ENCODE measurements around the gene SPDEF.

SPDEF gene

DNA sequence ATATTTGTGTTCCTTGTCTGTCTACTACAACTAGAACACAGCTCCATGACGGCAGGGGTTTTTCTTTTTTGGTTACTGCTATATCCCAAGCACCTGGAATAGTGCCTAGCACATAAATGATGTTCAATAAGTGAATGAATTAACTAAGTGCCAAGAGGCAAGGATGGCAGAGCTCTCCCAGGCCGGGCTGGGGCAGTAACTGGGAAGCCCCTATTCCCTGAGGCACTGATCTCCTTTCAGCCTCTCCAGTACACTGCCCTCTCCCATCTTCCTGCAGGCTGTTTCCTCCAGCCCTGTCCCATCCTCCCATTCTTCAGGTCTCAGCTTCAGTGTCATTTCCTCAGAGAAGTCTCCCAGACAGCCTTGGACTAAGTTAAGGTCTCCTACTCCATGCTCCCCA is 29.0 kb upstream of the SPDEF start:
- in situ Hi-C loops (cut with MboI; ENCODE audit: low pct_unique_long_range_greater_than_20kb, low sequenced_read_pairs) = no loop called here
- DNase-seq = no peak

DNA sequence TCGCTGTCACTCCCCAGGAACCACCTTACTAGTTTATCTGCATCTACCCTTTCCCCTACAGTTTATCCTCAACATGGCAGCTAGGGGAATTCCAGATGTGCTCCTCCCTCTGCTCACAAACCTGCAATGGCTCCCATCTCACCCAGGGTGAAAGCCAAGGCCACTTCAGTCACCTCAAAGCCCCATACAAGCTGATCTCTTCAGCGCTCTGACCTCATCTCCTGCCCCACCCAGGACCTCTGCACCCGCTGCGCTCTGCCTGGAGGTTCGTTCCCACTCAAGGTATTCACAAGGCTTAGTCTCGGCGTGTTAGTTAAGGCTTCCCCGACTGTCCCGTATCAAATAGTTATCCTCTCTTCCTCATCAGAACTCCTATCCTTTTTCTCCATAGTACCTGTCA is 28.6 kb upstream of the SPDEF start:
- DNase-seq = no peak
- in situ Hi-C loops (cut with MboI; ENCODE audit: low pct_unique_long_range_greater_than_20kb, low sequenced_read_pairs) = no loop called here

DNA sequence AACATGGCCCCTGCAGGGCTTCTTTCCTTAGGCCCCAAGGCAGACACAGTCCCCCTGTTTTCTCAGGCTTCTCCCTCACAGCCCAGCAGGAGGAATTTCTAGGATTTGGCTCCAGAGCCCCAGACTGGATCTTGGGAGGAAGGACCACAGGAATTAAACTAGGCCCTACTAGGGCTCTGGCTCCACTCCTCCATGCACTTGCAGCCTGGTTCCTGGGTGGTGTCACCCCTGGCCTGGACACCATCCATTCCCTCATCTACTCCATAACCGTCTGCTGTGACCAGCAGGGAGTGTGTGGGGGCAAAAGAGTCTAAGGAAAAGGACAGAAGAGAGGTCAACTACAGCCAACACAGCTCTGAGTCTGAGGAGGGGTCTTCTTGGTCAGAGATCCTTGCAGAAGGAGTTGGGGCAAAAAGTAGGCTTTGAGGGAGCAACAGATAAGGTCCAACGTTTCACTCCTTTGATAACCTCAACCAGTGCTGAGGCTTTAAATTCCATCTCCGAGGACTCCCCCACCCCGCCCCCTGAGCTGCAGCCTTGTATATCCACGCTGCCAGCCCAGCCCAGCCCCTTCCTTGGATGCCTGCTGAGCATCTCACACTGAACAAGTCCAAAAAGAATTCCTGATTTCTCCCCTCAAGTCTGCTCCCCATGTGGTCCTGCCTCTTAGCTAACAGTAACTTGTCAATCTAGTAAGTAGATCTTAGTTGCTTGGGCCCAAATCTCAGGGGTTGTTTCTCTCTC is 27.9 kb upstream of the SPDEF start:
- in situ Hi-C loops (cut with MboI; ENCODE audit: low pct_unique_long_range_greater_than_20kb, low sequenced_read_pairs) = no loop called here
- DNase-seq = no peak

DNA sequence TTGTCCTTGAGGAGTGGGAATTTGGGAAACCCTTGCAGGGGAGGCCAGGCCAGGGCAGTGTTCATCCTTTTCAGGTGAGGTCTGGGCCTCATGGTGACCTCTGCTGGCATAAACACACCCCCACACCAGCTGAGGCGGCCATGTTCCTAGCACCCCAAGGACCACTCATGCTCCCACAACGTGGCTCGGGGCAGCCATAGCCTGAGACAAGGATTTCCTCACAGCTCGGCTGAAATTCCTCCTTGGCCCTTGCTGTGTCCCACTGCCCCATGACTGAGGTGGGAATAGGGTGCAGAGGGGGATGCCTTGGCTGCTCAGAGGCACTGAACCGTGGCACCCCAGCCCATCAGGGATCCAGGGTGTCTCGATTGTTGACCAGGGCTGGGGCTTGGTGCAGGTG is 27.3 kb upstream of the SPDEF start:
- in situ Hi-C loops (cut with MboI; ENCODE audit: low pct_unique_long_range_greater_than_20kb, low sequenced_read_pairs) = no loop called here
- peak; percentile 25 for DNase-seq

DNA sequence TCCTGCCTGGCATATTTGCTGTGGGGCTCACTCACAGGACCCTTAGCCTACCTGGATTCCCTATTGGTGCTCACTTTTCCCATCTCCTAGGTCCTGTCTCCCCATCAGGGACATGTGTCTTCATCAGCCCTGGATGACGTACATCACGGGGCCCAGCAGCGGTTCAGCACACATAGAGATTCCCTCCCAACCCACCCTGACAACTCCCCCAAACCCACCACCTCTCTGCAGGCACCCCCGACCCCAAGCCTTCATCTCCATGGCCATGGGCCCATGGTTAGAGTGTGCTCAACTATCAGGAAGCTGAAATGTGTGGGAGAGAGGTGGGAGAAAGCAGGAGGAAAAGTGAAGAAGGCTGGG is 25.4 kb upstream of the SPDEF start:
- in situ Hi-C loops (cut with MboI; ENCODE audit: low pct_unique_long_range_greater_than_20kb, low sequenced_read_pairs) = no loop called here

DNA sequence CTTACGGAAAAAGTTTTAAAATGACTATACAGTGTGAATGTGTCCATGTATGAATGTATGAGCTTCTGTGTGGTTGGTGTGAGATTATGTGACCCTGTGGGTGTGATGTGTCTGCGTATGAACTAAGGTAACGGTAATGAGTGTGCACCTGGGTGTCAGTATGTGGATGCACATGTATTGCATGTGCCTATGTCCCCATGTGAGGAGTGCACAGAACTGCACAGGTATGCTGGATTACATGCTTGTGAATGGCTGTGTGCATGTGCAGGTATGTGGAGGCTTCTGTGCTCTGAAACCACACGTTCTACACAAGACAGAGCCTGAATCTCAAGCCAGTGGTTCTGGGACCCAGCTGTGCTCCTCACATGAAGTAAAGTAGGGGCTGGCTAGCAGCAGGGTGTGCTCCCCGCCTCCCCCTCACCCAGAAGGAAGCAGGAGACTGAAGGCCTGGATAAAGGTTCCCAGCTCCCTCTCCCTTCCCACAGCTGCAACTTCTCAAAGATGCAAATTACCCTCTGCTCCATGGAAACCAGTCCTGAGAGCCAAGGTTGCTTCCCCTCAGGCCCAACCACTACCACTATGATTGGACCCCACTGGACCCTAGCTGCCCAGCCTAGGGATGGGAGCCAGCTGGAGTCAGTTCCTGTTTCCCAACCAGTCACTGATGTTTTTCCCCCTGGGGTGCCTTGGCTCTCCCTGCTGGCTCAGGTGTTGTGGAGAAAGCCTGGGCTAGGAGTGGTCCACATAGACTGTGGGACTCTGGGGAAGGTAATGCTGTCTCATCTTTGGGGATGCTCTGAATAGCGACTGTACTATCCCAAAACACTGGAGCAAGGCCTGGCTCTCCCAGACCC is 24.8 kb upstream of the SPDEF start:
- in situ Hi-C loops (cut with MboI; ENCODE audit: low pct_unique_long_range_greater_than_20kb, low sequenced_read_pairs) = no loop called here
- DNase-seq = no peak

More for the DNA sequence above, 25.4 kb upstream of the SPDEF start:
- no peak for DNase-seq

DNA sequence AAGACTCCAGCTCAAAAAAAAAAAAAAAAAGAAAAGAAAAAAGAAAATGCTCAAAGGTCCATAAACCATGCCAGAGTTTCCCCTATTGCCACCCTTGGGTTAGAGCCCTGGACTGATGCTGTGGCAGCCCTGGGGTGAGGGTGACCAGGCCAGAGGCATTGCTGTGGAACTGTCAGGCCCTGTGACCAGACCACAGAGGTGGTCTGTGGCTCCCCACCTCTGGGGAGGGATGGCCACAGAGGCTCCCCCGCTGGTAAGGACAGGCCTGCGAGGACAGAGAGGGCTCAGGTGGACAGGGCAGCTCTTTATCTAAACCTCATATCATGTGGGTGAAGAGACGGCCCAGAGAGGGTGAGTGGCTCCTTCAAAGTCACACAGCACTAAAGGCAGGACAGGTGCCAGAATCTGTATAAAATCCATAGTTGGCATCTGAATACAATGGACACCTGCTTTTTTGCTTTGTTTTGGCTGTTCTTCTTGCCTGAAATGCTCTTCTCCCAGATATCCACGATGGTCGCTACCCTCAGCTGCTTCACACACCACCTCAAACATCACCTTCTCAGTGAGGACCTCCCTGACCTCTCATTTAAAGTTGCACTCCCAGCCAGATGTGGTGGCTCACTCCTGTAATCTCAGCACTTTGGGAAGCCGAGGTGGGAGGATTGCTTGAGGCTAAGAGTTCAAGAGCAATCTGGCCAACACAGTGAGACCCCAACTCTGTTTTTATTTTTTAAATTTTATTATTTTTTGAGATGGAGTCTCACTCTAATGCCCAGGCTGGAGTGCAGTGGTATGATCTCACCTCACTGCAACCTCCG is 22.5 kb upstream of the SPDEF start:
- in situ Hi-C loops (cut with MboI; ENCODE audit: low pct_unique_long_range_greater_than_20kb, low sequenced_read_pairs) = no loop called here
- DNase-seq = no peak

DNA sequence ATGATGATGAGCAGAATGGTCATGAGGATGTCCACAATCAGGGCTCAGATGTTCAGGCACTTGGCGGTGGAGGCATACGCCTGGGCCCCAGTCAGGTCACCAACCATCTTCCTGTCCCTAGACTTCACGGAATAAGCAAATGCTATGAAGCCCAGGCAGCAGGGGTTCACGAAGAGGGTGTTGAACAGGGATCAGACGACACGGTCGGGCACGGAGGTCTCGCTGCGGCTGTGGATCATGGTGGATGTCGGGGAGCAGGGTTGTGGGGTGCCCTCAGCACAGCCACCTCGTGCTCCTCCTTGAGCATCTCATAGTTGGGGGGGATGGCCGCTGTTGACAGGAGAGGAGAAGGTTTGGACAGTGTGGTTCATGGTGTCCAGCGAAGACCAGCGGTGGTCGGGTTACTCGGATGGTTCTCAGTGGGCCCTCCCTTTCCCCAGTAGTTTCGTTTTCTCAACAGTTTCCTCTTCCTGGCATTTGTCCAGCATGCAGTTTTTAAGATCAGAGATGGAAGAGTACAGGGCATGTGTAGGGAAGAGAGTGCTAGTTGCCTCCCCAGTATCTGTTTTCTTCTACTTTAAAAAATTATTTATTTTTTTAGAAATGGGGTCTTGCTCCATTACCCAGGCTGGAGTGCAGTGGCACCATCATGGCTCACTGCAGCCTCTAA is 20.3 kb upstream of the SPDEF start:
- in situ Hi-C loops (cut with MboI; ENCODE audit: low pct_unique_long_range_greater_than_20kb, low sequenced_read_pairs) = no loop called here
- no peak for DNase-seq

DNA sequence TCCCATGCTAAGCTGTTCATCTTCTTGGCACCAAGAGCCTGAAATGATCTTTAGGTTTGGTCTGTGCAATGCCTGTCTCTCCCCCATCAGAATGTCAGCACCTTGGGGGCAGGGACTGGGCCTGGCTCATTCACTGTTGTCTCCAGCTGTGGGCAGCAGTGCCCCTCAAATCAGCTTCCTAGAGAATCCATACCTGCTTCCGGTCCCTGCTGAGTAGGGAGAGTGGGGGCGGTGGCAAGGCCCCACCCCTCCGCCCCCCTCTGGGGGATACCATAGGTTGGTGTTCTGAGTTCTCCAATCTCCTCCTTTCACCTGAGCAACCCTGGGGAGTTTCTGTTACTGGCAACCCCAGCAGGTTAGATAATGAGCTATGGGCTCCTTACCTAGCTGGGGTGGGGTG is 19.2 kb upstream of the SPDEF start:
- no peak for DNase-seq
- in situ Hi-C loops (cut with MboI; ENCODE audit: low pct_unique_long_range_greater_than_20kb, low sequenced_read_pairs) = no loop called here

DNA sequence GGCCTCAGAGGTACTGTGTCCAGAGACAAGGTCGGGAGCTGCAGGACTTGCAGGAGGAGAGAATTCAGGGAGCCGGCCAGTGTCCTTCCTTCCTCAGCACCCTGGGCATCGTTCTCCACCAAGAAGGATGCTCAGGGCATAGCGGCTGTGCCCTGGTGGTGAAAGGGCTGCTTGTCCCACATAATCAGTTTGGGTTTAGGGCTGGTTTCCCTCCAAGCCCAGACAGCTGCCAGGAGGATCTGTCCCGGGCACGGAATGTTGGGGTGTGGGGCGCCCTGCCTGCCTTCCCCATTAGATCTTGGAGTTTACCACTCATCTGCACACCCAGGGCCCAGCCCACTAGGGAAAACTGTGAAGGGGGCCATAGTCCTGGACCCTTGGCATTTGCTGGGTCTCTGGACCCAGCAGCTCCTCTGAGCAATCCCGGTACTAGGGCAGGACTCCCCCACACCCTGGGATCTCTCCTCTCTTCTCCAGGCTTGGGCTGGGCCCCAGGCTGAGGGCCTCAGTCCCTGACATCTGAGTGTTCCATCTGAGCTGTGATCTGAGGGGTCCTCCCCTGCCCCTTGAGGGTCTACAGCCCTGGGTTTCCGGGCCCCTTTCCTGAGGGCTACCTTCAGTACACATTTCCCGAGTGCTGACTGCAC is 18.6 kb upstream of the SPDEF start:
- DNase-seq = no peak

DNA sequence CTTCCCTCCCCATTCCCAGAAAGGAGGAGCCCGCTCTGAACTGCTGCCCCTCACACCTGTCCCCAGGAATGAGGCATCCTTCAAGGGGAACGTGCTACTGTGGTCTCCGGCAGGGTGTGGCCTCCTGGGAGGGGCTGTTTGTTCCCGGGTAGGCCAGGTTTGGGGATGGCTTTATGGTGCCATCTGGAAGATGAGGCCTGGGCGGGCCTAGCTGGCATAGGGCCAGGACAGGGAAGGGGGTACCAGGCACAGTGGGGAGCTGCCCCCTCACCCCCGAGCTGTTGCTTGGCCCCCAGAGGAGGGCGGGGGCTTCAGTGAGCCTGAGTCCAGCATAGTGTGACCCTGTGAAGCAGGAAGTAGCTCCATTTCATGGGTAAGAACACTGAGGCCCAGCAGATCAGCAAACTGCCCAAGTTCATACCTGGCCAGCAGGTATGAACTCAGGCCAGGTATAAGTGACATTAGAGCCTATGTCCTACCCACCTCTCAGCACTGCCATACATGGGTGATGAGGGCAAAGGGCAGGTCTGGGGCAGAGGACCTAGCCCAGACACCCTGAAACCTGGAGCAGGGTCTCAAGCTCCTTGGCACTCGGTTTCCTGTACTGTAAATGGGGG is 17.5 kb upstream of the SPDEF start:
- in situ Hi-C loops (cut with MboI; ENCODE audit: low pct_unique_long_range_greater_than_20kb, low sequenced_read_pairs) = no loop called here
- DNase-seq = no peak

More for the DNA sequence above, 18.6 kb upstream of the SPDEF start:
- in situ Hi-C loops (cut with MboI; ENCODE audit: low pct_unique_long_range_greater_than_20kb, low sequenced_read_pairs) = no loop called here

DNA sequence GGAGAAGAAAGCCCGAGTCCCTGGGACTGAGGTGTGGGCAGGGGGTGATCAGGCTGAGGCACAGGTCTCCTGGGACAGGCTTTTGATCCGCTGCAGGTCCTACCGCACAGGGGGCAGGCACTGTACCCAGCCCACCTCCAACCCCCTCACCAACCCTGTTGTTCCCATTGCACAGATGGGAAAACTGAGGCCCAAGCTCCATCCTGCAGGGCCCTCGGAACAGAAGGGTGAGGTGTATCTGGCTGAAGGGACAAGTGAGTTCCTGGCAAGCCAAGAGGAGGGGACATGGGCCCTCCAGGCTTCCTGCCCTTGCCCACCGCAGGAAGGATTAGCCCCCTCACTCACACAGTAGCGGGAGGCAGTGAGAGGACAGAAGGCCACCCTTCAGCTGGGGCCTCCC is 16.5 kb upstream of the SPDEF start:
- DNase-seq = no peak

DNA sequence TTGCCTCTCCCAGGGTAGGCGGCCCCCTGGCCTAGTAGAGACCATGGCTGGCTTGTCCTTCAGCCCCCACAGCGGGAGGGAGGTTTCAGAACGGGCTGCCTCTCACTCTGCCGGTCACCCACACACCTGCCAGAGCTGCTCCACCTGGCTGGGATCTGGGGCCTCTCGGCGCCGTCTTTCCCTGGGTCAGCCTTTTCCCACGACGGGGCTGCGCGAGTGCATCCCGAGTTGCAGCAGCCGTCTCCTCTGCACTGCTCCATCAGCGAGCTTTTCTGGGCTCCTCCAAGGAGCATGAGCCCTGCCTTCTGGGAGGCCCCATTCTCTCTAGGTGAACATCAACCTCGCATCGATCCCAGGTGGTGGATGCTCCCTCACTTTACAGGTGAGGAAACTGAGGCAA is 15.9 kb upstream of the SPDEF start:
- in situ Hi-C loops (cut with MboI; ENCODE audit: low pct_unique_long_range_greater_than_20kb, low sequenced_read_pairs) = no loop called here
- no peak for DNase-seq

More for the DNA sequence above, 16.5 kb upstream of the SPDEF start:
- in situ Hi-C loops (cut with MboI; ENCODE audit: low pct_unique_long_range_greater_than_20kb, low sequenced_read_pairs) = no loop called here

DNA sequence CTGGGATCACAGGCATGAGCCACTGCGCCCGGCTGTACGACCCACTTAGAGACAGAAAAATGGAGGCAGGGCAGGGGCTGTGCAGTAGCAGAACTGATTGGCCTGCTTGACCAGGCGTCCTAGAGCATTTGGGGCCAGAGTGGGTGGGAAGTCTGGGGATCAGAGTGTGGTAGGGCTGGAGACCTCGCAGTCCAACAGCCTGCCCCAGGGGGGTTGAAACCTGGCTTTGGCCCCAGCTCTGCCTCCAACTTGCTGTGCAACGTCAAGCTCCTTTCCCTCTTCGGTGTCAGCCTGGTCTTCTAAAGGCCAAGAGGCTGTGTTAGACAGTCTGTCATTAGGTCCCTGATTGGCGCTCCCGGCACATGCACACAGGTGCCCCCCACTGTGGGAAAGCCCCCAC is 15.3 kb upstream of the SPDEF start:
- in situ Hi-C loops (cut with MboI; ENCODE audit: low pct_unique_long_range_greater_than_20kb, low sequenced_read_pairs) = no loop called here
- DNase-seq = no peak

DNA sequence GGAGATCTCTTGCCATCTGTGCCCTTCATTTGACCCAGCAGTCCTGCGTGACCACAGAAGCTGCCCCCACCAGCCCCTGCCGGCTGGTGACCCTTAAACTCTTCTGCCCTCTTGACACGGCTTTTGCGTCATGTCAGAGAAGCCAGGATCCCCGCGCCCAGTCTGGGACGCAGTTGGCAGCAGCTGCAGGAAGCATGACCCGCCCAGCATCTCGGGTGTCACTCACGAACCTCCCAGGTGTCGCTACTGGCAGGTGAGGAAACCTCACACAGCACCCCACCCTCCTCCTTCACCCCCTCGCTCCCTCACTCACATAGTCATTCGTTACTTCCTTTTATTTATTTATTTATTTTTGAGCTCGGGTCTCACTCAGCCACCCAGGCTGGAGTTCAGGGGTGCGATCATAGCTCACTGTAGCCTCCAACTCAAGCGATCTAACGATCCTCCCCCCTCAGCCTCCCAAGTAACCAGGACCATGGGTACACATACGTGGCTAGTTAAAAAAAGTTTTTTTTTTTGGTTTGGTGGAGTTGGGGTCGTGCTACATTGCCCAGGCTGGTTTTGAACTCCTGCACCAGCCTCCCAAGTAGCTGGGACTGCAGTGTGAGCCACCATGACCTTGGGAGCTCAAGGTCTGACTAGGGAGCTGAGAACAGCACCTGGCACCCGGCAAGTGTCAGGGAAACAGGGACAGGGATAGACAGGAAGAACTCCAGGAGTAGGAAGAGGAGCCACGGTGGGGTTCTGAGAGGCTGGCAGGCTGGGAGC is 14.1 kb upstream of the SPDEF start:
- in situ Hi-C loops (cut with MboI; ENCODE audit: low pct_unique_long_range_greater_than_20kb, low sequenced_read_pairs) = no loop called here
- no peak for DNase-seq

DNA sequence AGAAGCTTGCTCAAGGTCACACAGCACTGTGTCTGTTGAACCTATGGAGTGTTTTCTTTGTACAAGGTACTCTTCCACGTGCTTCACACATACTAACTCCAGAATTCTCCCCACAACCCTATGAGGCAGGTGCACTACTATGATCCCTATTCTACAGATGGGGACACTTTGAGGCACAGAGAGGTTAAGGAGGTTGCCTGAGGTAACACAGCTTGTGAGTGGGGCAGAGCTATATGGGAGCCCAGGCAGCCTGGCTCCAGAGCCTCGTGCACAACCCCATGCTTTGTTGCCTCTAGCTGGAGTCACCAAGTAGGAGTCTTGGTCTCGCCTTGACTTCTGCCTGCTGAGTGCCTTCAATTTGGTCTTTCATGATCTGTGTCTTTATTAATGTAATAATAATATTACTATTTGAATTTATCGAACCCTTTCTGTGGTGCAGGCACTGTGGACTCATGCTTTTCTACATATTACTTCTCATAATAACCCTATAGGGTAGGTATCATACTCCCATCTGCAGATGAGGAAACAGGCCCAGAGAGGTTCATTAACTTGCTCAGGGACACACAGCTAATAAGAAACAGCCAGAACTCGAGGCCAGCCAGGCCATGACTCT is 13.3 kb upstream of the SPDEF start:
- in situ Hi-C loops (cut with MboI; ENCODE audit: low pct_unique_long_range_greater_than_20kb, low sequenced_read_pairs) = no loop called here
- no peak for DNase-seq

Data from KBM-7 (cell line).